ENCODE results near the gene RAC3.

DNA sequence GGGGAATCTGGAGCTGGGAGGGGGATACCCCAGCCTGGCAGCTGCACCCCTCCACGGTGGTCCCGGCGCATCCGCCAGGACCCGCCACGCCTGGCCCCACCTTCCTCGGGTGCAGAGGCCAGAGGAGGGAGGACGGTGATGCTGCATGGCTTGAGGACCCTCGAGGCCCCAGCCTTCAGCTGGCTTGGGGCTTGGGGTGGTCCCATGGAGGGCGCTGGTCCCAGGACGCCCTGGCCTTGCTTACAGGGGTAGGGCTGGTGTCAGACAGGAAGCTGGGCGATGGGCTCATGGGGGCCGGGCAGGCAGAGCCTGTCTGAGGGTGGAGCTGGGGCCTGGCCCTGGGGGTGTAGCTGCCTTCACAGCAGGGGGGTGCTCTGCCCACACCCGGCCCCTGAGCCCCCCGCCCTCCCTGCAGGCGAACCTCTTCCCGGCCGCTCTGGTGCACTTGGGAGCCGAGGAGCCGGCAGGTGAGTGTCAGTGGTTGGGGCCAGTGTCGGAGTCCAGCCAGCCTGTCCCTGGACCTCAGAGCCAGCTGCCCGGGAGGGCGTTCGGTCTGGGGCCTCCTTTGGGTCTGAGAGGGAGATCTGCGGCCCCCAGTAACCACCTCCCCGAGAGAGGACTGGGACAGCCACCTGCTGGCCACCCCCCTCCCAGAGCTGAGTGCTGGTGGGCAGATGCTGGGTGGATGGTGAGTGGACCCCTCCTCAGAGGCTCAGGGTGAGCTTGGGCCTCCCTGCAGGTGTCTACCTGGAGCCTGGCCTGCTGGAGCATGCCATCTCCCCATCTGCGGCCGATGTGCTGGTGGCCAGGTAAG, 15.2 kb upstream of the RAC3 start:
- TF ChIP-seq, protein P1, sequence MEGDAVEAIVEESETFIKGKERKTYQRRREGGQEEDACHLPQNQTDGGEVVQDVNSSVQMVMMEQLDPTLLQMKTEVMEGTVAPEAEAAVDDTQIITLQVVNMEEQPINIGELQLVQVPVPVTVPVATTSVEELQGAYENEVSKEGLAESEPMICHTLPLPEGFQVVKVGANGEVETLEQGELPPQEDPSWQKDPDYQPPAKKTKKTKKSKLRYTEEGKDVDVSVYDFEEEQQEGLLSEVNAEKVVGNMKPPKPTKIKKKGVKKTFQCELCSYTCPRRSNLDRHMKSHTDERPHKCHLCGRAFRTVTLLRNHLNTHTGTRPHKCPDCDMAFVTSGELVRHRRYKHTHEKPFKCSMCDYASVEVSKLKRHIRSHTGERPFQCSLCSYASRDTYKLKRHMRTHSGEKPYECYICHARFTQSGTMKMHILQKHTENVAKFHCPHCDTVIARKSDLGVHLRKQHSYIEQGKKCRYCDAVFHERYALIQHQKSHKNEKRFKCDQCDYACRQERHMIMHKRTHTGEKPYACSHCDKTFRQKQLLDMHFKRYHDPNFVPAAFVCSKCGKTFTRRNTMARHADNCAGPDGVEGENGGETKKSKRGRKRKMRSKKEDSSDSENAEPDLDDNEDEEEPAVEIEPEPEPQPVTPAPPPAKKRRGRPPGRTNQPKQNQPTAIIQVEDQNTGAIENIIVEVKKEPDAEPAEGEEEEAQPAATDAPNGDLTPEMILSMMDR (IDR thresholded peaks at IDR 0.05), result no peak
- TF ChIP-seq POLR2AphosphoS5 (IDR thresholded peaks at IDR 0.05) (no peak), EP300 (IDR thresholded peaks at IDR 0.05) (no peak), POLR2A (IDR thresholded peaks at IDR 0.05) (no peak)
